Measurements from ENCODE around the gene RPN2.

GRCh38 chr20:37231947-37232630, 53.0 kb downstream of the RPN2 start:
- no peak for TF ChIP-seq POLR2A (IDR thresholded peaks at IDR 0.05; ENCODE audit: low read depth, low read length)
- TF ChIP-seq POLR2AphosphoS5 (IDR thresholded peaks at IDR 0.05; ENCODE audit: low read depth, low read length) = no peak
- TF ChIP-seq TAF1 (IDR thresholded peaks at IDR 0.05; ENCODE audit: borderline replicate concordance, low read depth, low read length) = no peak
